Measurements from ENCODE around the gene SMIM44. TPM values are rescaled to one million over a fixed set of nuclear protein-coding genes. Genes with fewer than 3 reads are reported as not detected.

The SMIM44 gene
- total and polyA plus RNA-seq, 2 donors (not counting 1 experiment from before 2014, with no cell fraction given), result not detected

- Histone ChIP-seq H3K9ac (ENCODE audit: insufficient read depth, low read length) (no peak overlapping the region), H4K20me1 (ENCODE audit: control insufficient read depth, extremely low read depth, insufficient read depth, low read length) (no peaks in the 10 kb centered on the region), H2AFZ (ENCODE audit: low read length) (no peak overlapping the region), H3K27ac (ENCODE audit: insufficient read depth, low read length) (no peak overlapping the region), H3K9me3 (ENCODE audit: control insufficient read depth, insufficient read depth, low read depth, low read length) (no peaks in the 10 kb centered on the region), H3K79me2 (ENCODE audit: control insufficient read depth, insufficient read depth, low read length) (peaks cover 62% of the 10 kb centered on the region), H3K27me3 (ENCODE audit: control insufficient read depth, insufficient read depth, low read length) (no peaks in the 10 kb centered on the region), H3K4me3 (replicated peaks in 1 of 4; ENCODE audit: control extremely low read depth in 1 of 4, insufficient read depth in 1 of 4, low read depth in 3 of 4, low read length in 4 of 4) (no peak overlapping the region), H3K4me2 (ENCODE audit: extremely low read depth, insufficient read depth, low read length) (no peak overlapping the region), H3K36me3 (ENCODE audit: control insufficient read depth, insufficient read depth, low read length) (peaks cover 21% of the 10 kb centered on the region), H3K4me1 (ENCODE audit: control insufficient read depth, extremely low read depth, insufficient read depth, low read length) (peaks cover 11% of the 10 kb centered on the region)
- DNase-seq (ENCODE audit: low read depth in 2 of 2), result no peak
- TF ChIP-seq EZH2 (IDR thresholded peaks at IDR 0.05; ENCODE audit: low read length, missing control alignments), result no peak
- no peak for TF ChIP-seq CTCF (conservative IDR thresholded peaks at IDR 0.05 in 1 of 2, IDR thresholded peaks at IDR 0.05 in 1 of 2; ENCODE audit: low read depth in 1 of 2, low read length in 2 of 2)
Measured at GRCh38 chr19:3520166-3521103, 37.2 kb upstream of the SMIM44 start.

GRCh38 chr19:3519126-3519525, 35.9 kb upstream of the SMIM44 start:
- Histone ChIP-seq H4K20me1 (ENCODE audit: control insufficient read depth, extremely low read depth, insufficient read depth, low read length) (no peaks in the 10 kb centered on the region), H3K9me3 (ENCODE audit: control insufficient read depth, insufficient read depth, low read depth, low read length) (no peaks in the 10 kb centered on the region), H3K27ac (ENCODE audit: insufficient read depth, low read length) (no peak overlapping the region), H2AFZ (ENCODE audit: low read length) (no peak overlapping the region), H3K79me2 (ENCODE audit: control insufficient read depth, insufficient read depth, low read length) (peaks cover 73% of the 10 kb centered on the region), H3K4me1 (ENCODE audit: control insufficient read depth, extremely low read depth, insufficient read depth, low read length) (peaks cover 18% of the 10 kb centered on the region), H3K4me3 (replicated peaks in 1 of 4; ENCODE audit: control extremely low read depth in 1 of 4, insufficient read depth in 1 of 4, low read depth in 3 of 4, low read length in 4 of 4) (no peak overlapping the region), H3K36me3 (ENCODE audit: control insufficient read depth, insufficient read depth, low read length) (peaks cover 16% of the 10 kb centered on the region), H3K9ac (ENCODE audit: insufficient read depth, low read length) (no peak overlapping the region), H3K27me3 (ENCODE audit: control insufficient read depth, insufficient read depth, low read length) (no peaks in the 10 kb centered on the region), H3K4me2 (ENCODE audit: extremely low read depth, insufficient read depth, low read length) (no peak overlapping the region)
- TF ChIP-seq EZH2 (IDR thresholded peaks at IDR 0.05; ENCODE audit: low read length, missing control alignments), result no peak
- TF ChIP-seq CTCF (conservative IDR thresholded peaks at IDR 0.05 in 1 of 2, IDR thresholded peaks at IDR 0.05 in 1 of 2; ENCODE audit: low read depth in 1 of 2, low read length in 2 of 2), result no peak
- DNase-seq (ENCODE audit: low read depth in 2 of 2), result no peak

- peaks cover 18% of the 10 kb centered on the region for H3K4me1 ChIP-seq (ENCODE audit: control insufficient read depth, extremely low read depth, insufficient read depth, low read length)
- H3K36me3 ChIP-seq (ENCODE audit: control insufficient read depth, insufficient read depth, low read length), result peaks cover 15% of the 10 kb centered on the region
- TF ChIP-seq CTCF (conservative IDR thresholded peaks at IDR 0.05 in 1 of 2, IDR thresholded peaks at IDR 0.05 in 1 of 2; ENCODE audit: low read depth in 1 of 2, low read length in 2 of 2), result no peak
- no peak for TF ChIP-seq EZH2 (IDR thresholded peaks at IDR 0.05; ENCODE audit: low read length, missing control alignments)
- no peak overlapping the region for H3K9ac ChIP-seq (ENCODE audit: insufficient read depth, low read length)
- no peak overlapping the region for H3K4me2 ChIP-seq (ENCODE audit: extremely low read depth, insufficient read depth, low read length)
- H3K9me3 ChIP-seq (ENCODE audit: control insufficient read depth, insufficient read depth, low read depth, low read length), result no peaks in the 10 kb centered on the region
- H3K27me3 ChIP-seq (ENCODE audit: control insufficient read depth, insufficient read depth, low read length), result no peaks in the 10 kb centered on the region
- no peak overlapping the region for H2AFZ ChIP-seq (ENCODE audit: low read length)
- H3K27ac ChIP-seq (ENCODE audit: insufficient read depth, low read length), result no peak overlapping the region
- H4K20me1 ChIP-seq (ENCODE audit: control insufficient read depth, extremely low read depth, insufficient read depth, low read length), result no peaks in the 10 kb centered on the region
- no peak overlapping the region for H3K4me3 ChIP-seq (replicated peaks in 1 of 4; ENCODE audit: control extremely low read depth in 1 of 4, insufficient read depth in 1 of 4, low read depth in 3 of 4, low read length in 4 of 4)
- H3K79me2 ChIP-seq (ENCODE audit: control insufficient read depth, insufficient read depth, low read length), result peaks cover 78% of the 10 kb centered on the region
- no peak for DNase-seq (ENCODE audit: low read depth in 2 of 2)
Measured at GRCh38 chr19:3518659-3519058, 35.4 kb upstream of the SMIM44 start.
